Epithelial cell of esophagus (primary cell): Measurements from ENCODE around the gene LUC7L2.

Experiments used
- DNase-seq: peaks from one replicate; pipeline ENCODE4 v3.0.0; 2010; ENCODE audit warnings: low read depth
- H3K4me3 ChIP-seq: 2 replicates; pipeline ENCODE4 v1.5.1; 2011; ENCODE audit warnings: mild to moderate bottlenecking, low read length, control low read depth
- TF ChIP-seq, protein P1 (sequence below): IDR thresholded peaks from 2 replicates; pipeline ENCODE4 v1.5.1; 2011; ENCODE audit warnings: low read depth, mild to moderate bottlenecking, low read length, control low read depth, inconsistent platforms; ENCODE audit not compliant: insufficient read depth; ENCODE audit errors: missing control alignments

Gene LUC7L2

DNA sequence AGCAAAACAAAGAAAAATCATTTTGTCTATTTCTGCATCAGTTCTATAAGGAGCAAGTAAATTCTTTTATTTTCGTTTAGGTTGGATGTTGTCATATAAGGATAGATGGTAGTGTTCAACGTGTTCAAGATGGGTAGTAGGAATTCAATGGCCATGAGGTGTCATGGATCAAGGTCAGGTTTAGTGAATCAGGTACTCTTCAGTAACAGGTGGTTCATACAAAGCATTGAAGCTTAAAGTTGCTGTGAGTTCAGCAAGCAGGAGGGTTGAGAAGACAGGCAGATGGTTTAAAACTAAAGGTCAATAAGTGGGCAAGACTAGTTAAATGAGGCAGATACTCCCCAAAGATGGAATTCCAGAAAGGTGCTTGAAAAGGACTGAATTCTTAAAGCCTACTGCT, 5.6 kb downstream of the LUC7L2 start:
- TF ChIP-seq, protein P1, sequence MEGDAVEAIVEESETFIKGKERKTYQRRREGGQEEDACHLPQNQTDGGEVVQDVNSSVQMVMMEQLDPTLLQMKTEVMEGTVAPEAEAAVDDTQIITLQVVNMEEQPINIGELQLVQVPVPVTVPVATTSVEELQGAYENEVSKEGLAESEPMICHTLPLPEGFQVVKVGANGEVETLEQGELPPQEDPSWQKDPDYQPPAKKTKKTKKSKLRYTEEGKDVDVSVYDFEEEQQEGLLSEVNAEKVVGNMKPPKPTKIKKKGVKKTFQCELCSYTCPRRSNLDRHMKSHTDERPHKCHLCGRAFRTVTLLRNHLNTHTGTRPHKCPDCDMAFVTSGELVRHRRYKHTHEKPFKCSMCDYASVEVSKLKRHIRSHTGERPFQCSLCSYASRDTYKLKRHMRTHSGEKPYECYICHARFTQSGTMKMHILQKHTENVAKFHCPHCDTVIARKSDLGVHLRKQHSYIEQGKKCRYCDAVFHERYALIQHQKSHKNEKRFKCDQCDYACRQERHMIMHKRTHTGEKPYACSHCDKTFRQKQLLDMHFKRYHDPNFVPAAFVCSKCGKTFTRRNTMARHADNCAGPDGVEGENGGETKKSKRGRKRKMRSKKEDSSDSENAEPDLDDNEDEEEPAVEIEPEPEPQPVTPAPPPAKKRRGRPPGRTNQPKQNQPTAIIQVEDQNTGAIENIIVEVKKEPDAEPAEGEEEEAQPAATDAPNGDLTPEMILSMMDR, result no peak
- no peak for DNase-seq
- H3K4me3 ChIP-seq, result no peak overlapping the region

DNA sequence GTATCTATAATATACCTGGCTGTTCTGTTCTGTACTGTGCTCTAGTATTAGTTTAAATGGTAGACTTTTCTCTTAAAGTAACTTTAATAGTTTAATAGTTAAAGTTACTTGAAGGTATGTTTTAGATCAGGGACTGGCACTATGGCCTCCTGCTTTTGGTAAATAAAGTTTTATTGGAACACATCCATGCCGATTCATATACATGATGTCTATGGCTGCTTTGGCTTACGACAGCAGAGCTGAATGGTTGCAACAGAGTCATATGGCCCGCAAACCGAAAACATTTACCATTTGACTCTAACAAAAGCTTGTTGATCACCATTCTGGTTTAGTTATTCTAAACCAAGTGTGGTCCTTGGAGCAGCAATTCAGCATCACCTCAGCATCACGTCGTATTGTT, 6.7 kb downstream of the LUC7L2 start:
- TF ChIP-seq, protein P1, result no peak
- no peak for DNase-seq
- no peak overlapping the region for H3K4me3 ChIP-seq

DNA sequence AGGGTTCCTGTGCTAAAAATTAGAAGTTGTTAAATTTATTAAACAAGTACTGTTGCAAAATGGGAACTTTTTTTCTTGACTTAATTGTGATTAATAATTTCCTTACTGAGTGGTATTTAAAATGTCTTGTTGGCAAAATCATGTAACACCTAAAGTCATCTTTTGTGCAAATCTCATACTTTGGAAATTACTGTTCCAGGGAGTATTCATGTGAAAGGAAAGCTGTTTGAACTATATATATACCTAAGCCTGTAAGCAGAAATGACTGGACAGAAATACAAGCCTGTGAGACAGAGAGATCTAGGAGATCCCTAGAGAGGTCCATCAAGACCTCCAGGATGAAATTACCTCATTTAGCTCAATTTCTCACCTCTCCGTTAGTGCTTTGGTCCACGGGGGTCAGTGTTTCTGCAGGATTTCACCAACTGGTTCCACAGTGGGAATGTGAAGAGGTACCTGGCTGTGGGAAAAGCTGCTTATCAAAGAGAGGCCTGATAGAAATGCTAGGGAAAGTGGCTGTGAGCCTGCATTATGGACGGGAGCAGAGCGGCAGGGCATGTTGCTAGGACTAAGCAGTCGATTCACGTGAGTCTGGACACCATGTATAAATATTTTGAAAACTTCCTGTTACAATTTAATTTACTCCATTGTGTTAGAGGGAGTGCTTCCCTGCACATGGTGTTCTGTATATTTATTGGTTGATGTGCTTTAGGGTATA, 7.9 kb downstream of the LUC7L2 start:
- no peak for DNase-seq
- H3K4me3 ChIP-seq, result no peak overlapping the region
- TF ChIP-seq, protein P1, result no peak

DNA sequence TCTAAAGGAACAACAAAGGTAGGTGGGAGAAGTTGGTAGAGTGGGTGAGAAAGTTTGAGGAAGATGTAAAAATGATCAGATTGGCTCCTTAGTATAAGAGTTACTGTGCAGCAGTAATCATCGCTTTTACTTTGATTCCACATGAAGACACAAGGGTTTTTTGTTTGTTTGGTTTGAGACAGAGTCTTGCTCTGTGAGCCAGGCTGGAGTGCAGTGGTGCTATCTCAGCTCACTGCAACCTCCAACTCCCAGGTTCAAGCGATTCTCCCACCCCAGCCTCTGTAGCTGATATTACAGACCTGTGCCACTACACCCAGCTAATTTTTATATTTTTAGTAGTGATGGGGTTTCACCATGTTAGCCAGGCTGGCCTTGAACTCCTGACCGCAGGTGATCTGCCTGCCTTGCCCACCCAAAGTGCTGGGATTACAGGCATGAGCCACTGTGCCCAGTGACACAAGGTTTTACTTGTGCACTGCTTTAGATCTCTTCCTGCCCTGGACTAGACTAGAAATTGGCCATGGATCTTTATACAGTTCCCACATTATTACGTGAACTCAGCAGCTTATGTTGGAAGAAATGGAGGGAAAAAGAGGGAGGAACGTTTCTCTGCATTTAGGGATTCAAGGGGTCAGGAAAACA, 10.7 kb downstream of the LUC7L2 start:
- DNase-seq, result no peak
- no peak overlapping the region for H3K4me3 ChIP-seq
- TF ChIP-seq, protein P1, result no peak

DNA sequence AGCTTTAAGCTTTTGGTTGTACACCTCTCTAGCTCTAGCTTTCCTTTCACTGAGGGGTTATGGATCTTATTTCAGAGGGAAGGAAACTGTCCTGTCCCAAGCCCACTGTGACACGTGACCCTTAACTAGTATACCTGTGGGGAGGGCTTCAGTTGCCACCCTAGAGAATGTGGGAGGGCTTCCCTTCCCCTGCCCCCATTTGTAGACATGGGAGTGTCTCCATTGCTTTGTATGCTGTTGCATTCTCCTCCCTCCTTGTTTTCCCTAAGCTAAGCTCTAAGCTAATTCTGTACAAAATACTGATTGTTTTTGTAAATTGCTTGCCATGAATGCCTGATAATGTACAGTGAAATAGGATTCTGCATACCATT, 11.2 kb downstream of the LUC7L2 start:
- TF ChIP-seq, protein P1, result no peak
- DNase-seq, result no peak
- no peak overlapping the region for H3K4me3 ChIP-seq

DNA sequence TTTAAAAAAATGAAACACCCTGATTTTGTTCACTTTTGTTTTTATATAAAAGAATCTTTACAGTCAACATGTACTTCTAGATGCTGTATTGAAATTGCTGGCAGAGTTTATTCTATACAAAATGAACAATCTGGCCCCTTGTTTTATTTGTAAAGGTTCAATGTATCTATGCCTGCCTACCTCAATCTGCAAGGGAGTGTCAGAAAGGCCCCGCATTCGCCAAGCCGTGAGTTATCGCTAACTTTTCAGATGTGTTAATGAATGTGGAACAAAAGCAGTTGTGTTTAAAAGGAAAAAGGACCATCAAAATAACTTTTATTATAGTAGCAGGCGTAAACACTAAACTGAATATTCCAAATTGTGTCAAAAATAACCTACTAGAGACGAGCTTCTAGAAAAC, 14.6 kb downstream of the LUC7L2 start:
- no peak for DNase-seq
- H3K4me3 ChIP-seq, result no peak overlapping the region
- TF ChIP-seq, protein P1, result no peak

DNA sequence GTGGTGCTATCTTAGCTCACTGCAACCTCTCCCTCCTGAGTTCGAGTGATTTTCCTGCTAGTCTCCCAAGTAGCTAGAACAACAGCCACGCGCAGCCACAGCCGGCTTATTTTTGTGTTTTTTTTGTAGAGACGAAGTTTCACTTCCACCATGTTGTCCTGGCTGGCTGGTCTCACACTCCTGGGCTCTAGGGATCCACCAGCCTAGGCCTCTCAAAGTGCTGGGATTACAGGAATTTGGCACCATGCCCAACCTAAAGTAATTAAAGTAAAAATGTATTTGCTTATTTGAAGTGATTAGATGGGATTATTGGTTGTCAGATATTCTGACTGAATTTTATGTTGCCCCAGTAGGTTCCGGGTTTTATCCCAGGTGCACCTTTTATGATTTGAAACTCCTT, 22.7 kb downstream of the LUC7L2 start:
- TF ChIP-seq, protein P1, result no peak
- no peak overlapping the region for H3K4me3 ChIP-seq
- no peak for DNase-seq
